Measurements from ENCODE around the gene C1QL4.

The C1QL4 gene

DNA sequence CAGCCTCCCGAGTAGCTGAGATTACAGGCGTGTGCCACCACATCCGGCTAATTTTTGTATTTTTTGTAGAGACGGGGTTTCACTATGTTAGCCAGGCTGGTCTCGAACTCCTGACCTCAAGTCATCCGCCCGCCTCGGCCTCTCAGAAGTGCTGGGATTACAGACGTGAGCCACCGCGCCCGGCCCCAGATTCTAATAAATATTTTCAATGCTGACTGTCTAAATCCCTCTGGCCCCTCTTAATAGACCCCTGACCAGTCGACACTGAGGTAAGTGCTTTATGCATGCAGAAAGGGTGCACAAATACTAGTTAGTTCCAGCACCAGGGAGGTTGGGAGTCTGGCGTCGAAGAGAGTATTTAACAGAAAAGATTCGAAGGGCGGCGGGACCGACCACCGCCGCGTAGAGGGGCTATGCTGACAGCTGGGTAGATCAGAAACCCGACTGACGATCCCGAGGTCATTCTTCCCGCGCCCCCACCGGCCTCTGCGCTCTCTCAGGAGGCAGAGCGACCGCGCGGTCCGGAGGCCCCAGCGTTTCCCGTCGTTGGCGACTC lies 29.2 kb upstream of the C1QL4 start:
- Histone ChIP-seq H3K4me1 (ENCODE audit: control insufficient read depth, insufficient read depth, low read length, unreplicated experiment) (peaks cover 33% of the 10 kb centered on the region), H3K27ac (ENCODE audit: low read depth, low read length) (peak overlapping the region; percentile 88), H3K36me3 (ENCODE audit: insufficient read depth, low read length) (peaks cover 2% of the 10 kb centered on the region), H3K27me3 (ENCODE audit: insufficient read depth, low read length) (no peaks in the 10 kb centered on the region), H3K79me2 (ENCODE audit: control insufficient read depth, insufficient read depth, low read length, unreplicated experiment) (peaks cover 47% of the 10 kb centered on the region), H3K4me3 (ENCODE audit: low read depth, low read length) (peak overlapping the region; percentile 90), H2AFZ (ENCODE audit: low read length, unreplicated experiment) (peak overlapping the region; percentile 49)

DNA sequence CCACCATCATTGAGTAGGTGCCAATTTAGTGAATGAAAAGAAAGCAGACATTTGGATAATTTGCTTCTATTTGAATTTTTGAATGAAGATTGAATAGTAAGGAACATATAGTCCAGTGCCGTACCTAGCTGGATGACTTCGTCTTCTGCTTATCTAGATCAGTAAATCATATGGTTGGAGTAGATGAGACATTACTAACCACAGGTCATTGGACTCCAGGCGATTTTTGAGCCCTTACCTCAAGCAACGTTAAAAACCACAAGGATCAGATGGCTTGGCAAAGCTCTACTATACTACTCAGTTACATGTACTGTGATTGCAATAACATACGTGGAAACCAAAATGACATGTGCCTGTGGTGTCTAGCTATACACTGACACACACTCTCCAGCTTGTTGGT lies 28.6 kb upstream of the C1QL4 start:
- Histone ChIP-seq H3K36me3 (ENCODE audit: insufficient read depth, low read length) (no peaks in the 10 kb centered on the region), H3K4me3 (ENCODE audit: low read depth, low read length) (peak overlapping the region; percentile 90), H3K27me3 (ENCODE audit: insufficient read depth, low read length) (no peaks in the 10 kb centered on the region), H2AFZ (ENCODE audit: low read length, unreplicated experiment) (peak overlapping the region; percentile 6), H3K79me2 (ENCODE audit: control insufficient read depth, insufficient read depth, low read length, unreplicated experiment) (peaks cover 40% of the 10 kb centered on the region), H3K27ac (ENCODE audit: low read depth, low read length) (peak overlapping the region; percentile 88), H3K4me1 (ENCODE audit: control insufficient read depth, insufficient read depth, low read length, unreplicated experiment) (peaks cover 30% of the 10 kb centered on the region)

DNA sequence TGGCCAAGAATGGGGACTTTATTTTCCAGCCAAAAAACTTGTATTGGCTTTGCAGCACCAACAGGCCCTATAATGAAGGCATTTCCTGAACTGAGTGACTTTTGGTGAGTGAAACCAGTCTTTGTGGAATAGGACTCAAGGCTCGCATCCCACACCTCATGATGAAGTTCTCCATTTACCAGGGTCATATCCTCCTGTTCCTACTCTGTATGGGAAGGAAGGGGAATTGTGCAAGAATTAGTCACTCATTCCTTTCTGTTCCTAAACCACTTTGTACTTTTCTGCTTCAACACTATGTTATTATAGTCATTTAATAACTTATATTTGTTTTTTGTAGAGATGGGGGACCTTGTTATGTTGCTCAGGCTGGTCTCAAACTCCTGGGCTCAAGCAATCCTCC lies 28.0 kb upstream of the C1QL4 start:
- no peak overlapping the region for H2AFZ ChIP-seq (ENCODE audit: low read length, unreplicated experiment)
- H3K27ac ChIP-seq (ENCODE audit: low read depth, low read length): peak overlapping the region; percentile 88

DNA sequence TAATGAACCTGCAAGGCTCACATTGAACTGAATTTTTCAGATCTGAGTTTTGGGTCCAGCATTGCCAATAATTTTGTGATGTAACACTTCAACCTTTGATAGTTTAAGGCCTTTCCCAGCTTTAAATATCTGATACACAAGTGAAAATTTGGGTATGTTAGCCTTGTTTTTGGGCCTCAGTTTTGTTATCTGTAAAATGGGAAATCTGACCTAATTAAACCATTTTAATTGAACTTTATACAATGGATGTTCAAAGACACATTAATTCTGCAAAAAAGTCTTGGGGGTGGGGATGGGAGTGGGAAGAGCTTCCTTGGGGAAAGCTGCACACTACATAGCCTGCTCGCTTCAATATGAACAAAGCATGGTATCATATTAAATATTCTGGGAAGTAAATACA lies 25.1 kb upstream of the C1QL4 start:
- Histone ChIP-seq H3K36me3 (ENCODE audit: insufficient read depth, low read length) (no peaks in the 10 kb centered on the region), H3K79me2 (ENCODE audit: control insufficient read depth, insufficient read depth, low read length, unreplicated experiment) (peaks cover 7% of the 10 kb centered on the region), H3K4me3 (ENCODE audit: low read depth, low read length) (no peak overlapping the region), H3K27me3 (ENCODE audit: insufficient read depth, low read length) (no peaks in the 10 kb centered on the region), H3K27ac (ENCODE audit: low read depth, low read length) (no peak overlapping the region), H2AFZ (ENCODE audit: low read length, unreplicated experiment) (no peak overlapping the region), H3K4me1 (ENCODE audit: control insufficient read depth, insufficient read depth, low read length, unreplicated experiment) (peaks cover 38% of the 10 kb centered on the region)

More for the DNA sequence above, 28.0 kb upstream of the C1QL4 start:
- Histone ChIP-seq H3K27me3 (ENCODE audit: insufficient read depth, low read length) (no peaks in the 10 kb centered on the region), H3K79me2 (ENCODE audit: control insufficient read depth, insufficient read depth, low read length, unreplicated experiment) (peaks cover 35% of the 10 kb centered on the region), H3K4me3 (ENCODE audit: low read depth, low read length) (peak overlapping the region; percentile 90), H3K36me3 (ENCODE audit: insufficient read depth, low read length) (no peaks in the 10 kb centered on the region), H3K4me1 (ENCODE audit: control insufficient read depth, insufficient read depth, low read length, unreplicated experiment) (peaks cover 24% of the 10 kb centered on the region)

DNA sequence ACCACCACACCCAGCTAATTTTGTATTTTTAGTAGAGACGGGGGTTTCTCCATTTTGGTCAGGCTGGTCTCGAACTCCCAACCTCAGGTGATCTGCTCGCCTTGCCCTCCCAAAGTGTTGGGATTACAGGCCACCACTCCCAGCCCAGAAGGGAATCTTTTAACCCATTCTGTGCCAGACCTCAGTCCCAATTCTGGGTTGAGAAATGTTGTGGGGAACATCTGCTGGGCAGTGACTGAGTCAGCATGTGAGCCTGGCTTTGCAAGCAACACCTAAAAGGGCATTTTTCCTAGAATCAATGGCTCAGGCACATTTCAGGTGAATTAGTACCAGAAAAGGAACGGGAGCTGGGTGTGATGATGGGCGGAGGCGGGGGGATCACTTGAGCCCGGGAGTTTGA lies 22.7 kb upstream of the C1QL4 start:
- H3K79me2 ChIP-seq (ENCODE audit: control insufficient read depth, insufficient read depth, low read length, unreplicated experiment): no peaks in the 10 kb centered on the region
- no peak overlapping the region for H2AFZ ChIP-seq (ENCODE audit: low read length, unreplicated experiment)
- no peak overlapping the region for H3K27ac ChIP-seq (ENCODE audit: low read depth, low read length)
- H3K36me3 ChIP-seq (ENCODE audit: insufficient read depth, low read length): no peaks in the 10 kb centered on the region
- peaks cover 33% of the 10 kb centered on the region for H3K4me1 ChIP-seq (ENCODE audit: control insufficient read depth, insufficient read depth, low read length, unreplicated experiment)
- no peak overlapping the region for H3K4me3 ChIP-seq (ENCODE audit: low read depth, low read length)
- H3K27me3 ChIP-seq (ENCODE audit: insufficient read depth, low read length): no peaks in the 10 kb centered on the region

- peak overlapping the region; percentile 59 for H2AFZ ChIP-seq (ENCODE audit: low read length, unreplicated experiment)
- H3K4me1 ChIP-seq (ENCODE audit: control insufficient read depth, insufficient read depth, low read length, unreplicated experiment): peaks cover 27% of the 10 kb centered on the region
- H3K79me2 ChIP-seq (ENCODE audit: control insufficient read depth, insufficient read depth, low read length, unreplicated experiment): no peaks in the 10 kb centered on the region
- H3K27me3 ChIP-seq (ENCODE audit: insufficient read depth, low read length): no peaks in the 10 kb centered on the region
- H3K36me3 ChIP-seq (ENCODE audit: insufficient read depth, low read length): no peaks in the 10 kb centered on the region
- peak overlapping the region; percentile 79 for H3K27ac ChIP-seq (ENCODE audit: low read depth, low read length)
- H3K4me3 ChIP-seq (ENCODE audit: low read depth, low read length): peak overlapping the region; percentile 49
These were observed 21.6 kb upstream of the C1QL4 start for GRCh38 chr12:49358483-49359141.

DNA sequence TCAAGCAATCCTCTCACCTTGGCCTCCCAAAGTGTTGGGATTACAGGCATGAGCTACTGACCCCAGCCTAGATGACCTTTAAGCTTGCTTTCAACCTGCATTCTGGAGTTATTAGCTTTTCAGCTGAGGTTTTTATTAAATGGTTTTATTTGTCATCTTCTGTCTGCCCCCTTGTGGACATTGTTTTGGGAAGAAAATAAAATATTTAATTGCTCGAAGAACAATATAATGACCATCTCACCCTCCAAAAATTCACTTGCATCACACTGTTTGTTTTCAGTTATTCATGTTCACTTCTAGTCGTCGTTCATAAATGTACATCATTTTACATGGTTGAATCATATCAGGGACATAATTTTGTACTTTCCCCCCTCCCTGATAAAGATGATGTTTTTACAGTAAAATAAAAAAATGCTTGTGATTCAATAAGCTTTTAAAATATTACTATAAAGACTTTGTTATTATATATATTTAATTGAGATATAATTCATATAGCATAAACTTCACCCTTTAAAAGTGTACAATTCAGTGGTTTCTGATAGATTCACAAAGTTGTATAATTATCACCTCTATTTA lies 20.2 kb upstream of the C1QL4 start:
- H3K27ac ChIP-seq (ENCODE audit: low read depth, low read length): peak overlapping the region; percentile 76
- H2AFZ ChIP-seq (ENCODE audit: low read length, unreplicated experiment): peak overlapping the region; percentile 27
- peaks cover 27% of the 10 kb centered on the region for H3K4me1 ChIP-seq (ENCODE audit: control insufficient read depth, insufficient read depth, low read length, unreplicated experiment)
- H3K79me2 ChIP-seq (ENCODE audit: control insufficient read depth, insufficient read depth, low read length, unreplicated experiment): no peaks in the 10 kb centered on the region
- no peaks in the 10 kb centered on the region for H3K27me3 ChIP-seq (ENCODE audit: insufficient read depth, low read length)
- H3K36me3 ChIP-seq (ENCODE audit: insufficient read depth, low read length): no peaks in the 10 kb centered on the region
- H3K4me3 ChIP-seq (ENCODE audit: low read depth, low read length): no peak overlapping the region

- Histone ChIP-seq H3K36me3 (ENCODE audit: insufficient read depth, low read length) (no peaks in the 10 kb centered on the region), H3K4me3 (ENCODE audit: low read depth, low read length) (no peak overlapping the region), H3K27me3 (ENCODE audit: insufficient read depth, low read length) (no peaks in the 10 kb centered on the region), H3K79me2 (ENCODE audit: control insufficient read depth, insufficient read depth, low read length, unreplicated experiment) (no peaks in the 10 kb centered on the region), H3K27ac (ENCODE audit: low read depth, low read length) (no peak overlapping the region), H3K4me1 (ENCODE audit: control insufficient read depth, insufficient read depth, low read length, unreplicated experiment) (peaks cover 27% of the 10 kb centered on the region), H2AFZ (ENCODE audit: low read length, unreplicated experiment) (no peak overlapping the region)
These were observed 18.9 kb upstream of the C1QL4 start for GRCh38 chr12:49355913-49356312.

DNA sequence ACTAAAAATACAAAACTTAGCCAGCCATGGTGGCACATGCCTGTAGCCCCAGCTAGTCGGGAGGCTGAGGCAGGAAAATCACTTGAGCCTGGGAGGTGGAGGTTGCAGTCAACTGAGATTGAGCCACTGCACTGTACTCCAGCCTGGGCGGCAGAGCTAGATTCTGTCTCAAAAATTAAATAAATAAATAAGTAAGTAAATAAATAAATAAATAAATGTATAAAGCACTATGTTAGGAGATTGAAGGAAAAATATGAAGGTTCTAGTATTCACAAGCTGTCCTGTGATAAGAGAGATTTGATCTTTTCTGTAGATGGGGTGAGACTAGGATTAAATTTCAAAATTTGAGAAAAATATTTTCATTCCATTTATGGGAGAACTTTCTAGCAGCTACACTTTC lies 15.4 kb upstream of the C1QL4 start:
- Histone ChIP-seq H3K4me3 (ENCODE audit: low read depth, low read length) (no peak overlapping the region), H3K27ac (ENCODE audit: low read depth, low read length) (no peak overlapping the region), H2AFZ (ENCODE audit: low read length, unreplicated experiment) (no peak overlapping the region), H3K36me3 (ENCODE audit: insufficient read depth, low read length) (no peaks in the 10 kb centered on the region), H3K79me2 (ENCODE audit: control insufficient read depth, insufficient read depth, low read length, unreplicated experiment) (no peaks in the 10 kb centered on the region), H3K4me1 (ENCODE audit: control insufficient read depth, insufficient read depth, low read length, unreplicated experiment) (peaks cover 17% of the 10 kb centered on the region), H3K27me3 (ENCODE audit: insufficient read depth, low read length) (no peaks in the 10 kb centered on the region; the same call in 1 of the 2 replicates)

GRCh38 chr12:49349266-49349665 lies 12.3 kb upstream of the C1QL4 start:
- H3K27ac ChIP-seq (ENCODE audit: low read depth, low read length): no peak overlapping the region
- H3K27me3 ChIP-seq (ENCODE audit: insufficient read depth, low read length): peaks cover 27% of the 10 kb centered on the region
- no peak overlapping the region for H2AFZ ChIP-seq (ENCODE audit: low read length, unreplicated experiment)
- H3K4me1 ChIP-seq (ENCODE audit: control insufficient read depth, insufficient read depth, low read length, unreplicated experiment): peaks cover 24% of the 10 kb centered on the region
- no peak overlapping the region for H3K4me3 ChIP-seq (ENCODE audit: low read depth, low read length)
- no peaks in the 10 kb centered on the region for H3K79me2 ChIP-seq (ENCODE audit: control insufficient read depth, insufficient read depth, low read length, unreplicated experiment)
- no peaks in the 10 kb centered on the region for H3K36me3 ChIP-seq (ENCODE audit: insufficient read depth, low read length)

GRCh38 chr12:49348781-49349180 lies 11.8 kb upstream of the C1QL4 start:
- Histone ChIP-seq H3K27me3 (ENCODE audit: insufficient read depth, low read length) (peaks cover 31% of the 10 kb centered on the region), H3K36me3 (ENCODE audit: insufficient read depth, low read length) (no peaks in the 10 kb centered on the region), H3K79me2 (ENCODE audit: control insufficient read depth, insufficient read depth, low read length, unreplicated experiment) (no peaks in the 10 kb centered on the region), H3K27ac (ENCODE audit: low read depth, low read length) (no peak overlapping the region), H2AFZ (ENCODE audit: low read length, unreplicated experiment) (no peak overlapping the region), H3K4me3 (ENCODE audit: low read depth, low read length) (no peak overlapping the region), H3K4me1 (ENCODE audit: control insufficient read depth, insufficient read depth, low read length, unreplicated experiment) (peaks cover 24% of the 10 kb centered on the region)
